Cardiac muscle cell (in vitro differentiated cells and primary cell): ENCODE data around the gene AUTS2. TPM values are rescaled to one million over a fixed set of nuclear protein-coding genes. Genes with fewer than 3 reads are reported as not detected.

Experiments used
- DNase-seq, 2 donors: peaks; one replicate each; pipeline versions ENCODE4 v3.0.0 to v3.0.0-alpha.2; 2010 to 2017; ENCODE audit warnings: low read depth in 1 of 2, low spot score in 1 of 2
- H3K27ac ChIP-seq: fragments of 200-600 bp; sonication (generic); 2 replicates; pipeline ENCODE4 v1.5.1; 2016
- H3K27me3 ChIP-seq: fragments of 200-600 bp; sonication (generic); 2 replicates; pipeline ENCODE4 v1.6.0; 2016; ENCODE audit warnings: control low read depth
- H3K36me3 ChIP-seq: fragments of 200-600 bp; sonication (generic); 2 replicates; pipeline ENCODE4 v1.5.1; 2016; ENCODE audit warnings: control low read depth
- H3K4me1 ChIP-seq: fragments of 200-600 bp; sonication (generic); 2 replicates; pipeline ENCODE4 v1.8.1; 2017; ENCODE audit warnings: low read depth, mild to moderate bottlenecking, mixed run types
- H3K4me3 ChIP-seq: fragments of 200-600 bp; sonication (generic); 2 replicates; pipeline ENCODE4 v1.5.1; 2016; ENCODE audit warnings: mild to moderate bottlenecking
- H3K9me3 ChIP-seq: fragments of 200-600 bp; sonication (generic); 2 replicates; pipeline ENCODE4 v1.5.1; 2017; ENCODE audit warnings: low read depth, mild to moderate bottlenecking, control low read depth
- polyA plus RNA-seq: library from polyadenylated mRNA; unstranded; fragments of >200 nt; fragmentation: Nextera tagmentation; extraction: Ambion mirVana; gene quantifications from 2 replicates; pipeline ENCODE4 v1.2.1, GENCODE V29; 2016
- total RNA-seq: library from RNA; depleted of rRNA; stranded (reverse); fragments of >200 nt; gene quantifications from 2 replicates; pipeline ENCODE4 v1.2.3, GENCODE V29; 2016
- TF ChIP-seq, protein P1 (sequence below): IDR thresholded peaks from 2 replicates; pipeline ENCODE4 v1.5.1; 2012; ENCODE audit warnings: low read depth, mild to moderate bottlenecking, low read length

AUTS2 gene
- total and polyA plus RNA-seq, 2 experiments from 2014 or later, result 41.0 to 45.5 TPM

DNA sequence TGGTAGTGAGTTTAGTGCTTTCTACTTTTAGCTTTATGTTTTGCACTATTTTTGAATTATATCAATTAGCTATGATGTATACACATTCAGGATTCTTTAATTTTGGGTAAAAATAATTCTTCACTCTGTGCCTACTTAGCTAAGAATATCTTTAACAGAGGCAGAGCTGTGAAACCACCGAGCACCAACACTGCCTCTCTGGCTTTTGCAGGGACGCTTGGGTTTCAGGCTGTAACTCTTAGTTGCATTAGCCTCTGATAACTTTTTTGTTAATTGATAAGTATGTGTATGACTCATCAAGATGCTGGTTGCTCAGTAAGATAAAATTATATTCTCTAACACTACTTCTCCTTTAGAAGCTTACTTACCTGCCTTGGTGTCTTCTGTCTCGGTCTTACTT is 738.3 kb downstream of the AUTS2 start:
- TF ChIP-seq, protein P1, sequence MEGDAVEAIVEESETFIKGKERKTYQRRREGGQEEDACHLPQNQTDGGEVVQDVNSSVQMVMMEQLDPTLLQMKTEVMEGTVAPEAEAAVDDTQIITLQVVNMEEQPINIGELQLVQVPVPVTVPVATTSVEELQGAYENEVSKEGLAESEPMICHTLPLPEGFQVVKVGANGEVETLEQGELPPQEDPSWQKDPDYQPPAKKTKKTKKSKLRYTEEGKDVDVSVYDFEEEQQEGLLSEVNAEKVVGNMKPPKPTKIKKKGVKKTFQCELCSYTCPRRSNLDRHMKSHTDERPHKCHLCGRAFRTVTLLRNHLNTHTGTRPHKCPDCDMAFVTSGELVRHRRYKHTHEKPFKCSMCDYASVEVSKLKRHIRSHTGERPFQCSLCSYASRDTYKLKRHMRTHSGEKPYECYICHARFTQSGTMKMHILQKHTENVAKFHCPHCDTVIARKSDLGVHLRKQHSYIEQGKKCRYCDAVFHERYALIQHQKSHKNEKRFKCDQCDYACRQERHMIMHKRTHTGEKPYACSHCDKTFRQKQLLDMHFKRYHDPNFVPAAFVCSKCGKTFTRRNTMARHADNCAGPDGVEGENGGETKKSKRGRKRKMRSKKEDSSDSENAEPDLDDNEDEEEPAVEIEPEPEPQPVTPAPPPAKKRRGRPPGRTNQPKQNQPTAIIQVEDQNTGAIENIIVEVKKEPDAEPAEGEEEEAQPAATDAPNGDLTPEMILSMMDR, result no peak
- Histone ChIP-seq H3K27ac (no peak overlapping the region), H3K9me3 (no peaks in the 10 kb centered on the region), H3K4me1 (no peaks in the 10 kb centered on the region), H3K4me3 (no peak overlapping the region), H3K27me3 (no peaks in the 10 kb centered on the region), H3K36me3 (no peaks in the 10 kb centered on the region)
- DNase-seq, result no peak

DNA sequence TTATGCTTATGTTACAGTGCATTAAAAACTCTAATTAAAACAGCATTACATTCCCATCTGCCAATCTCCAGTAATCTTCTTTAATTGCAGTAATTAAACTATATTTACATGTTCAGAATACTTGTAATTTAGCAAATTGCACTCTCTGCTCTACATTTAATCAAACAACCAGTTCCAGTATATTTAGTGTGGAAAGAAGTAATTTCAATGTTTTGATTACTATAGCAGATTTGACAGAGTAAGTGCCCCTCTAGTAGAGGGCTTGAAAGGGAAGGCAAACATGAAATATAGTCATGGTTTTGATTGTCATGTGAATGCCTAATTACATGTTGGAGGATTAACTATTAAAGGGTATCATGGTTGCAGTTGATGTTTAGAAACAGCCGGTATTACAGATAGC is 739.7 kb downstream of the AUTS2 start:
- Histone ChIP-seq H3K9me3 (no peaks in the 10 kb centered on the region), H3K4me3 (no peak overlapping the region), H3K4me1 (peaks cover 5% of the 10 kb centered on the region), H3K27ac (no peak overlapping the region), H3K36me3 (no peaks in the 10 kb centered on the region), H3K27me3 (no peaks in the 10 kb centered on the region)
- TF ChIP-seq, protein P1, result no peak
- no peak for DNase-seq

DNA sequence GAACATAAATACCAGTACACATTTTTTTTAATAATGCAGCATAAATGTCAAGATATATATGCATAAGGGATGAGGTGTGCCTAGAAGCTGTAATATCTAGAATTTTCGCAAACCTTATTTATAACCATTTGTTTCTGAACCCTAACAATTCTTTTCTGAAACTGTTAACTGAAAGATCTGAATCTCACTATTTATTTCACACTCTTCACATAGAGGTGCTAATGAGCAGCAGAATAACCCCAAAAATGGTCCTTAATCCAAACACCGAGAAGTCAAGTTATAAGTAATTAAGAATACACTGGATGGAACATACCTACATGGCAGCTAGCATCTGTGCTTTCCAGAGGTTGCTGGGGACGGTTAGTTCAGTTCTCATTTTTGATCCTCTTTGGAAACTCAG is 742.0 kb downstream of the AUTS2 start:
- TF ChIP-seq, protein P1, result no peak
- H3K27ac ChIP-seq, result no peak overlapping the region
- H3K4me3 ChIP-seq, result no peak overlapping the region
- no peaks in the 10 kb centered on the region for H3K9me3 ChIP-seq
- no peaks in the 10 kb centered on the region for H3K27me3 ChIP-seq
- no peaks in the 10 kb centered on the region for H3K36me3 ChIP-seq
- H3K4me1 ChIP-seq, result peaks cover 5% of the 10 kb centered on the region
- no peak for DNase-seq

DNA sequence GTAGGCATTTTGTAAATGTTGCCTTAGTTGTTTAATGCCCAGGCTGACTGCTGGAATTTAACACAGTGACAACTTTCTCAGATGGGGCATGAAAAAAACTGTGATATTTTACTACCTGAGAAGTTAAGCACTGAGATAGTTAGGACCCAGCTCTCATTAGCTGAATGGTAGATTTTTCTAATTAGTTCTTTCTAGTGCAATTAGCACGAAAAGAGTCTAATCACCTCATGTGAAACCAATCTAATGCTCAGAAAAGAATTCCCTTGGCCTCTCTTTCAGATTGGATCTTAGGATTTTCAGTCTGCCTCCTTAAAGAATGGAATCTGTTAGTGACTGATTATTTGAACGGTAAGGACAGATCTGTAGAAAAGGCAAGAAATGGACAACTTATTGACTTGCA is 743.2 kb downstream of the AUTS2 start:
- no peak overlapping the region for H3K4me3 ChIP-seq
- H3K27ac ChIP-seq, result no peak overlapping the region
- H3K4me1 ChIP-seq, result peaks cover 5% of the 10 kb centered on the region
- H3K27me3 ChIP-seq, result no peaks in the 10 kb centered on the region
- no peaks in the 10 kb centered on the region for H3K9me3 ChIP-seq
- TF ChIP-seq, protein P1, result no peak
- DNase-seq, result no peak
- H3K36me3 ChIP-seq, result no peaks in the 10 kb centered on the region

DNA sequence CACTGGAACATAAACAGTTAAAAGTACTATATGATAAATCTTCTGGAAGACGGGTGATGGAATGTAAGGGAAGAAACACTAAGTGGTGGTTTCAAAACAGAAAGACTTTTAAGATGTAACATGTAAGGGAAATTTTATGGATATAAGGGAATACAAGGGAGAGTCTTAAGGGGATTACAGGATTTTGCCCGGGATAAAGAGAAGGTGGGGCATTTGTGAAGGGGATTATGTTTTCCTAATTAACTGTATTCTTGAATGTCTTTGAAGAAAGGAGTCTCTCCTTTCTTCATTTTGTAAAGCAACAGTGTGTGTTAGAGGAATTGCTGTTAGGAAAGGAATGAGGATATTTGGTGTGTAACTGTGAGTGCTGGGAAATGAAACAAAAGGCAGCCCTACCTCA is 745.2 kb downstream of the AUTS2 start:
- peaks cover 5% of the 10 kb centered on the region for H3K4me1 ChIP-seq
- H3K36me3 ChIP-seq, result no peaks in the 10 kb centered on the region
- no peak overlapping the region for H3K4me3 ChIP-seq
- H3K9me3 ChIP-seq, result no peaks in the 10 kb centered on the region
- H3K27ac ChIP-seq, result no peak overlapping the region
- no peaks in the 10 kb centered on the region for H3K27me3 ChIP-seq
- TF ChIP-seq, protein P1, result no peak
- no peak for DNase-seq

DNA sequence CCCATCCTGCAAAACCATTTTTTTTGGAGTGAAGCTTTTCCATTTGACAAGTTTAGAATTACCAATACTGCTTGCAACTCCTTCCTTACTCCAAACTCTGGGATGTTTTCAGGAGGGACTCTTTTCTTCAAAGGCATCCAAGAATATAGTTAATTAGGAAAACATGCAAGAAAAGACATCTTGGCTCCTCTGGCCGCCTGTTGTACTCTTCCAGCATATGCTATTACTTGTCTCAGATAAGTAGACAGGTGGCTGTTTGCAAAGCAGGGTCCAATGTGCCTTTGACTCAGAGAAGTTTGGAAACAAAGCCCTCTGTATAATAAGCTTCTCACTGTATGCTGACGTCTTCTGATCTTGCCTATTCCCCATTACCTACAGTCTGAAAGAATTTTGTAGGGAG is 746.5 kb downstream of the AUTS2 start:
- no peak for DNase-seq
- H3K36me3 ChIP-seq, result no peaks in the 10 kb centered on the region
- no peak overlapping the region for H3K4me3 ChIP-seq
- no peak overlapping the region for H3K27ac ChIP-seq
- TF ChIP-seq, protein P1, result no peak
- H3K9me3 ChIP-seq, result no peaks in the 10 kb centered on the region
- H3K27me3 ChIP-seq, result no peaks in the 10 kb centered on the region
- peaks cover 5% of the 10 kb centered on the region for H3K4me1 ChIP-seq
